Stimulated activated CD8-positive, alpha-beta memory T cell treated with anti-CD3 and anti-CD28 coated beads, Interleukin-4, amount 100 ng/mL, for 4 hours (primary cell): ENCODE measurements around the gene ZNF609.

Experiments used
- DNase-seq, 2 donors: peaks; one replicate each; pipeline ENCODE4 v3.0.0-alpha.2; 2020; ENCODE audit warnings: low read depth in 2 of 2, low spot score in 1 of 2

Gene ZNF609

GRCh38 chr15:64460206-64460723 lies at the start of gene ZNF609:
ZNF609 (plus strand) TSS chr15:64460578; CDS start chr15:64499420, 38,842 bp downstream.
- DNase-seq = peak; percentile 64 to 76

GRCh38 chr15:64412216-64412615 lies 48.2 kb upstream of the ZNF609 start:
- no peak for DNase-seq

GRCh38 chr15:64422697-64423096 lies 37.7 kb upstream of the ZNF609 start:
- DNase-seq = no peak

- DNase-seq = no peak
These were observed 36.4 kb upstream of the ZNF609 start for GRCh38 chr15:64423970-64424369.

- DNase-seq = no peak
These were observed 35.2 kb upstream of the ZNF609 start for GRCh38 chr15:64425221-64425620.

- no peak for DNase-seq
These were observed 33.4 kb upstream of the ZNF609 start for GRCh38 chr15:64426845-64427465.

GRCh38 chr15:64429448-64429847 lies 30.9 kb upstream of the ZNF609 start:
- DNase-seq = no peak

- DNase-seq = peak in 1 of 2 donors; percentile 3
These were observed 30.2 kb upstream of the ZNF609 start for GRCh38 chr15:64430000-64430735.

GRCh38 chr15:64437982-64438381 lies 22.4 kb upstream of the ZNF609 start:
- no peak for DNase-seq

- no peak for DNase-seq
These were observed 21.5 kb upstream of the ZNF609 start for GRCh38 chr15:64438653-64439447.

- DNase-seq = no peak
These were observed 18.5 kb upstream of the ZNF609 start for GRCh38 chr15:64441852-64442251.

- no peak for DNase-seq
These were observed 17.4 kb upstream of the ZNF609 start for GRCh38 chr15:64443016-64443415.

GRCh38 chr15:64443747-64444621 lies 16.4 kb upstream of the ZNF609 start:
- no peak for DNase-seq

- DNase-seq = no peak
These were observed 15.5 kb upstream of the ZNF609 start for GRCh38 chr15:64444836-64445235.

GRCh38 chr15:64447536-64448315 lies 12.7 kb upstream of the ZNF609 start:
- DNase-seq = no peak

GRCh38 chr15:64452988-64453688 lies 7.2 kb upstream of the ZNF609 start:
- no peak for DNase-seq

GRCh38 chr15:64453689-64454037 lies 6.7 kb upstream of the ZNF609 start:
- DNase-seq = no peak

- DNase-seq = no peak
These were observed 6.1 kb upstream of the ZNF609 start for GRCh38 chr15:64454282-64454681.

GRCh38 chr15:64455961-64456371 lies 4.4 kb upstream of the ZNF609 start:
- no peak for DNase-seq
